Measurements from ENCODE around the gene TIGIT.

The TIGIT gene

DNA sequence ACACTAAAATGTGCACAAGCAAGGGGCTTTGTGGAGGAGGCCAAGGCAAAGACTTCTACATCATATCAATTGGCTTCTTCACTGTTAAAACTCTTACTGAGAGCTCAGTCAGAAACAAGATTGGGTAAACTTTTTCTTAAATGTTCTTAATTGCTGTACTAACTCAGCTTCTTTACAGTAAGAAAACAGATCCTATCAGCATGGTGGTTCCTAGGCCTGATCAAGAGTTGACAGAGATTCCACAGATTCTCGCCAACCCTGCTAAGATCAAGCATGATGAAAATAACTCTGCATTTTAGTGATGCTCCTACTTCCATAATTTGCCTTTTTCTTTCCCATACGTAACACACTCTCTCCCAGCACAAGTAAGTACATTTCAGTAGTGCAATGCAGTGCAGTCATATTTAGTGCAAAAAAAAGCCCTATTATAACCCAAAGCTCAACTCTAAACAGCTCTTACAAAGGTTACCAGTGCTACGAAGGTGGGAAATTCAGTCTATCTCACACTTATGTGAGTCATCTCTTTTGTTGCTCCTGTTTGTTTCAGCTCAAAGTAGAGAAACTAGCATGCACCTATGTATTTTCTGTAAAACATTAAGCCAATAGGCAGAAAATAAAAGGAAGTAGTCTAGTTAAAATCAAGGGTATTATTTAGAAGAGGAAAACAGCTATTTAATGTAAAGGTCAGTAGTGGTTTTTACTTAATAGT is 29.9 kb downstream of the TIGIT start:
- Histone ChIP-seq H3K36me3 (no peaks in the 10 kb centered on the region), H3K4me3 (ENCODE audit: low read depth in 1 of 2, low read length in 1 of 2) (no peak overlapping the region), H3K27ac (no peak overlapping the region), H3K4me1 (ENCODE audit: control insufficient read depth in 1 of 2, insufficient read depth in 1 of 2, low read depth in 1 of 2, low read length in 1 of 2) (no peaks in the 10 kb centered on the region), H3K27me3 (no peaks in the 10 kb centered on the region), H3K9me3 (no peaks in the 10 kb centered on the region)
- TF ChIP-seq, protein P1, sequence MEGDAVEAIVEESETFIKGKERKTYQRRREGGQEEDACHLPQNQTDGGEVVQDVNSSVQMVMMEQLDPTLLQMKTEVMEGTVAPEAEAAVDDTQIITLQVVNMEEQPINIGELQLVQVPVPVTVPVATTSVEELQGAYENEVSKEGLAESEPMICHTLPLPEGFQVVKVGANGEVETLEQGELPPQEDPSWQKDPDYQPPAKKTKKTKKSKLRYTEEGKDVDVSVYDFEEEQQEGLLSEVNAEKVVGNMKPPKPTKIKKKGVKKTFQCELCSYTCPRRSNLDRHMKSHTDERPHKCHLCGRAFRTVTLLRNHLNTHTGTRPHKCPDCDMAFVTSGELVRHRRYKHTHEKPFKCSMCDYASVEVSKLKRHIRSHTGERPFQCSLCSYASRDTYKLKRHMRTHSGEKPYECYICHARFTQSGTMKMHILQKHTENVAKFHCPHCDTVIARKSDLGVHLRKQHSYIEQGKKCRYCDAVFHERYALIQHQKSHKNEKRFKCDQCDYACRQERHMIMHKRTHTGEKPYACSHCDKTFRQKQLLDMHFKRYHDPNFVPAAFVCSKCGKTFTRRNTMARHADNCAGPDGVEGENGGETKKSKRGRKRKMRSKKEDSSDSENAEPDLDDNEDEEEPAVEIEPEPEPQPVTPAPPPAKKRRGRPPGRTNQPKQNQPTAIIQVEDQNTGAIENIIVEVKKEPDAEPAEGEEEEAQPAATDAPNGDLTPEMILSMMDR (IDR thresholded peaks at IDR 0.05): no peak

DNA sequence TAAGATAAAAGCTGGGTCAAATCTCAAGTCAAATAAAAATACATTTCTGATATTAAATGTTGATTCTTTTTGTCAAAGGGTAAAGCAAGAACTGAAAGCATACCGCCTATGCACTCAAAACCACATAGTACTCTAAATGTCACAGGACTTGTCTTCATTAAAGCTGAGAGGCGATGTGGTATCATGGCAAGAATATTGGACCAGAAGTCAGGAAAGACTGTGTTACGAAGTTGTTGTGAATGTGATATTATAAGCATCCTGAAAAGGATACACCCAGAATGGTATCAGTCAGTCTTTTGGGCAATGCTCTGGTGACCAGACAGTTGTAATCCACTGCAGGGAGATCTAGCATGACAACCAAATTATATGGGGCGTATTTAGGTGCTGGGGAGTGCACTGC is 33.8 kb downstream of the TIGIT start:
- H3K4me1 ChIP-seq (ENCODE audit: control insufficient read depth in 1 of 2, insufficient read depth in 1 of 2, low read depth in 1 of 2, low read length in 1 of 2): no peaks in the 10 kb centered on the region
- no peaks in the 10 kb centered on the region for H3K36me3 ChIP-seq
- H3K27ac ChIP-seq: no peak overlapping the region
- TF ChIP-seq, protein P1 (IDR thresholded peaks at IDR 0.05): no peak
- no peak overlapping the region for H3K4me3 ChIP-seq (ENCODE audit: low read depth in 1 of 2, low read length in 1 of 2)
- H3K9me3 ChIP-seq: no peaks in the 10 kb centered on the region
- H3K27me3 ChIP-seq: no peaks in the 10 kb centered on the region

DNA sequence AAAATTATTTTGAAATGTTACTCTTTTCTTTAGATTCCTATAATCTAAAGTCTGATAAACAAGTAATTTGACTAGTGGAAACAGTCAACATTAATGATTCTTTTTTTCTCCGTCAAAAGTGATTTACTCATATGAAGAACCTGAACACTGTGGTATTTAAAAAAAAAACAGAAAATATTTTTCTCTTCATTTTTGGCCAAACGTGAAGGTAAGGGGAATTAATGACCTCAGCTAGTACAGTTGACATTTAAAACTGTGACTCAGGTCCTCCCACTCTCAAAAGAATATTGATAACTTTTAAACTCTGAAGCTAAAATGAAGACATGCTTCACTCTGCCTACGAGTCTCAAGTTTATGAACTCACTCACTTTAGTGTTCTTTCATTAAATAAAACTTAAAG is 34.5 kb downstream of the TIGIT start:
- no peaks in the 10 kb centered on the region for H3K4me1 ChIP-seq (ENCODE audit: control insufficient read depth in 1 of 2, insufficient read depth in 1 of 2, low read depth in 1 of 2, low read length in 1 of 2)
- no peak overlapping the region for H3K4me3 ChIP-seq (ENCODE audit: low read depth in 1 of 2, low read length in 1 of 2)
- TF ChIP-seq, protein P1 (IDR thresholded peaks at IDR 0.05): no peak
- H3K9me3 ChIP-seq: no peaks in the 10 kb centered on the region
- H3K27ac ChIP-seq: no peak overlapping the region
- H3K36me3 ChIP-seq: no peaks in the 10 kb centered on the region
- H3K27me3 ChIP-seq: no peaks in the 10 kb centered on the region

DNA sequence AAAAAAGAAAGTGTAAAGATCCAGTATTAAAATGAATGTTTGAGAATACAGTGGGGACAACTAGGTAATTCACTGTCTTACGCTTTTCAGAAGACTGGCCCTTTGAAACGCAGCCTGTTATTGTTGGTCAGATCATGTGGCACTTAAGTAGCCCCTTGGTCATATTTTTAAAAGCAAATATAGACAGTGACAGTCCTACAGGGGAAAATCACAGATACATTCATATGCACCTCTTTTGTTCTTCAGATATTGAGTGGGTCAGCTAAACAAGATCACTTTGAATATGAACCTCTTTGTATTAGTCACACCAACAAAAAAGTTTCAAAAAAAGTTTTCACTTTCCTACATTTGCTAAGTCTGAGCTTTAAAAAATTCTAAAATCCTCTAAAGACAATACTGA is 36.0 kb downstream of the TIGIT start:
- no peaks in the 10 kb centered on the region for H3K4me1 ChIP-seq (ENCODE audit: control insufficient read depth in 1 of 2, insufficient read depth in 1 of 2, low read depth in 1 of 2, low read length in 1 of 2)
- H3K4me3 ChIP-seq (ENCODE audit: low read depth in 1 of 2, low read length in 1 of 2): no peak overlapping the region
- TF ChIP-seq, protein P1 (IDR thresholded peaks at IDR 0.05): no peak
- H3K27me3 ChIP-seq: no peaks in the 10 kb centered on the region
- no peak overlapping the region for H3K27ac ChIP-seq
- no peaks in the 10 kb centered on the region for H3K9me3 ChIP-seq
- H3K36me3 ChIP-seq: no peaks in the 10 kb centered on the region

DNA sequence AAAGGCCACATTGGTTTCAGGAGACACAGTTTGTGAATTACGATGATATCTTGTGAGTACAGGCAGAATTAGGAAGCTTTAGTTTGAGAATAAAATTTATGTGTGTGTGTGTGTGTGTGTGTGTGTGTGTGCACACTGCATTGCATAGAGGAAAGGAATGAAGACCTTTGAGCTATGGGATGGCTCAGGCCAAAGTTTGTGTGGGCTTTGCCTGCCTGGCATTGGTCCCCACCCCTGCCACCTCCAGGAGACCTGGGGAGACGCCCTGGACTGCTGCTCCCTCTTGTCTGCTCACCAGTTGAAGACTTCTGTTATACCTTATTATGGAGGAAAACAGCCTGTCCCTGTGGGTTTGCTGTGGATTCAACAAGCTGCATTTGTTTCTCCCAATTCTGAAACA is 37.2 kb downstream of the TIGIT start:
- no peaks in the 10 kb centered on the region for H3K27me3 ChIP-seq
- no peak overlapping the region for H3K4me3 ChIP-seq (ENCODE audit: low read depth in 1 of 2, low read length in 1 of 2)
- no peaks in the 10 kb centered on the region for H3K4me1 ChIP-seq (ENCODE audit: control insufficient read depth in 1 of 2, insufficient read depth in 1 of 2, low read depth in 1 of 2, low read length in 1 of 2)
- TF ChIP-seq, protein P1 (IDR thresholded peaks at IDR 0.05): no peak
- H3K36me3 ChIP-seq: no peaks in the 10 kb centered on the region
- H3K9me3 ChIP-seq: no peaks in the 10 kb centered on the region
- H3K27ac ChIP-seq: no peak overlapping the region

Data from neutrophil (primary cell).